Activated CD4-positive, alpha-beta T cell treated with anti-CD3 and anti-CD28 coated beads, Interleukin-2, amount 10 ng/mL, durations not matched to agents 7 days and 5 days (primary cell): ENCODE results near the gene PDXDC1. TPM values are rescaled to one million over a fixed set of nuclear protein-coding genes. Genes with fewer than 3 reads are reported as not detected.
"Not testable (repeated sequence)": the region's sequence is repeated elsewhere in the genome, so short reads cannot be mapped to it uniquely, and the experiment has no call there.

Source experiments
- CTCF ChIA-PET: fragments of 350-600 bp; sonication (Branson Sonifier 250); formaldehyde crosslinking; loops from one replicate; lab custom pipeline; 2021; ENCODE audit warnings: antibody characterized with exemption; lab: Charles Lee
- POLR2A ChIA-PET: fragments of 350-600 bp; sonication (Branson Sonifier 250); formaldehyde crosslinking; loops from one replicate; lab custom pipeline; 2021; ENCODE audit warnings: antibody characterized with exemption; lab: Charles Lee
- DNase-seq: peaks from one replicate; pipeline ENCODE4 v3.0.0-alpha.2; 2020
- H3K27ac Mint-ChIP-seq: one replicate; pipeline ENCODE4 v1.8.0; 2021; ENCODE audit warnings: mild to moderate bottlenecking, moderate library complexity, mixed read lengths
- H3K27me3 Mint-ChIP-seq: one replicate; pipeline ENCODE4 v1.8.0; 2021; ENCODE audit warnings: mixed read lengths
- H3K36me3 Mint-ChIP-seq: one replicate; pipeline ENCODE4 v1.8.0; 2021; ENCODE audit warnings: low read depth, mixed read lengths
- H3K4me1 Mint-ChIP-seq: one replicate; pipeline ENCODE4 v1.8.0; 2021; ENCODE audit warnings: mixed read lengths
- H3K4me3 Mint-ChIP-seq: one replicate; pipeline ENCODE4 v1.8.0; 2021; ENCODE audit warnings: mild to moderate bottlenecking, moderate library complexity, mixed read lengths
- H3K9me3 Mint-ChIP-seq: one replicate; pipeline ENCODE4 v1.8.0; 2021; ENCODE audit warnings: mixed read lengths
- total RNA-seq, 2 experiments: library from RNA; stranded (reverse); gene quantifications; one replicate each; pipeline ENCODE4 v1.2.3, GENCODE V29; 2021

Gene PDXDC1
- total RNA-seq, 2 experiments from 2014 or later: 49.2 to 53.3 TPM

DNA sequence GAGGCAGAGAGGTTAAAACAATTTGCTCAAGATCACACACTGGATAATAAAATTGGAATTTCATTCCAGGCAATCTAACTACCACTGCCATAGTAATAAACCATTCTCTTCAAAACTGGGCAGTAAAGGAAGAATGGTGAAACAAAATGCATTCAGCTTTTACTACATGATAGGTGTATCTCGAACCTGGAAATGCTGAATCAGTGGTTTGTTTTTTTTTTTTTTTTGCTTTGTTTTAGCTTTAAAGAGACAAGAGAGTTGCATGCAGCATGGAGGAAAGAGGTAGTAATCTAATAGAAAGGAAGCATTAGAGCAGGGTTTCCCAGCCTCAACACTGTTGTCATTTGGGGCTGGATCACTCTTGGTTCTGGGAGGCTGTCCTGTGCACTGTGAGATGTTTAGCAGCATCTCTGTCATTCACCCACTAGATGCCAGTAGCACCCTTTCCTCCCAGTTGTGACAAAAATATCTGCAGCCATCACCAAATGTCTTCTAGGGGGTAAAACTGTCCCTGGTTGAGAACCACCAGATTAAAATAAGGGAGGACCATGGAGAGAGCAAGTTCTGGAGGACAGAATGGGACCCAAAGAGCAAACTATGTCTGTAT lies 115.9 kb downstream of the PDXDC1 start:
- POLR2A ChIA-PET, H3K27ac Mint-ChIP-seq, H3K27me3 Mint-ChIP-seq, H3K4me3 Mint-ChIP-seq, CTCF ChIA-PET, H3K9me3 Mint-ChIP-seq, DNase-seq: not testable (repeated sequence)
- Mint-ChIP-seq H3K36me3 (peaks cover 15% of the 10 kb centered on the region), H3K4me1 (peaks cover 25% of the 10 kb centered on the region)

DNA sequence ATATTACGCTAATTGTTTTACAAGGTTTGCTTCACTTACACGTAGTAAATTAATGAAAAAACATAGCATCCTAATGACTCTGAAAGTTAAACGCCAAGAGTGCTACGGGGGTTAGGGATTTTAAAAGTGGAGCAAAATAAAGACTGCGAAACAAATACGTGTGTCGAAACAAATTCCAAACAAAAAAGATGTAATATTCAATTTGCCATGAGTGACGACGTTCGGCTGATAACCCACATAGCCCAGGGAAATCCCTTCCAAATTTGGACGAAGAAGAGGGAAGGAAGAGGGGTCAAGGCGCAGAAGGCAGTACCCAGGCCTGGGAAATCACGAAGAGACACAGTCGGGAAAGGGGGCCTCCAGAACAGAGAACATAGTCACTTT lies 118.7 kb downstream of the PDXDC1 start:
- H3K27ac Mint-ChIP-seq: peak overlapping the region; percentile 97
- peaks cover 12% of the 10 kb centered on the region for H3K36me3 Mint-ChIP-seq
- H3K27me3 Mint-ChIP-seq, H3K9me3 Mint-ChIP-seq, DNase-seq, CTCF ChIA-PET: not testable (repeated sequence)
- H3K4me3 Mint-ChIP-seq: peak overlapping the region; percentile 98
- H3K4me1 Mint-ChIP-seq: peaks cover 25% of the 10 kb centered on the region
- POLR2A ChIA-PET: interaction anchor here (0.6 kb wide), 1 partner anchor 661 kb away, joined by 3 read pairs; no protein-coding TSS in a partner anchor

DNA sequence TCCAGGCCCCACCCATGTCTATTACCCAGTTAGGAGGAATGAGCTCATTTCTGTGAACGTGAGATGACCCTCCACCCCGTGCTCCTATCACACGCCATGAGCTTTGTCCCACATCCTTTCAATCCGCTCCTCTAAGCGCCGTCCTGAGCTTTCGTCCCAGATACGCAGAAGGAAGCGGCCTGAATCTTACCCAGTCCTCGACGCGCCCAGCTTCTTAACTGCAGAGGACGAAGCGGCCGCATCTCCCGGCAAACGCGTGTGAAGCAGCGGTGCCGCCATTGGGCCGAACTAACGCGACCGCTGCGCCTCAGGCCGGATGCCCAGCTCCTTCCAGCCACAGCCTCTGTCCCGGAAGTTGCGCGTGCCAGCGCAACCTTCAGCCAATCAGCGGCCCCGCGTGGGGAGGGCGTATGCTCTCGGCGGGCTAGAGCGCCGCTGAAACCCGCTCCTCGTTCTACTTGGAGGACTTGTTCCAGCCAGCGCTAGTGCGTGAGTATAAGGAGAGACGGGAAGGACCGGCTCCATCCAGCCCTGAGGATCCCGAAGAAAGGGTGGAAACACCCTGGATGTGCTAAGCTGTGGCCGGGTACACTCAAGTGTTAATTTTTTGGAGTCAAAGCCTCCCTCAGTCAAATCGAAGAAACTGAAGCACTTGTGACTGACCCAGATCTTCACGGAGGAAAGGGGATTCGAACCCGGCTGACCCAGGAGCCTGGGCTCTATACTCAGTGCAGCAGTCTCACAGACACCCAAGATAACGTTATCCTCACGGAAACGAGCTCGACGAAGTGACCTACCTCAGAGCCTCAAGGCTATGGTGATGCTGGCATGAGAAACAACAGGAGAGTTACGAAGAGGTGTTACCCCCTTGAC lies 119.4 kb downstream of the PDXDC1 start, which contains the start of gene RRN3:
TSS of gene RRN3 (minus strand) at position 318 of the 873 bp plus-strand sequence. CDS start at position 279, 39 bp downstream.
- H3K4me3 Mint-ChIP-seq: peak within 1 kb of the TSS; percentile 98
- H3K9me3 Mint-ChIP-seq, H3K27me3 Mint-ChIP-seq: not testable (repeated sequence)
- ChIA-PET POLR2A (interaction anchor here (0.6 kb wide), 2 partner anchors 32 to 660 kb away, joined by 3 read pairs; no protein-coding TSS in a partner anchor), CTCF (interaction anchor here (0.6 kb wide), 1 partner anchor 43 kb away, joined by 3 read pairs; no protein-coding TSS in a partner anchor)
- peak within 1 kb of the TSS; percentile 97 for H3K27ac Mint-ChIP-seq
- peaks cover 12% of the 10 kb centered on the region for H3K36me3 Mint-ChIP-seq
- DNase-seq: peak; percentile 90
- H3K4me1 Mint-ChIP-seq: peaks cover 25% of the 10 kb centered on the region

GRCh38 chr16:15096583-15096972 lies 121.8 kb downstream of the PDXDC1 start:
- H3K27ac Mint-ChIP-seq, CTCF ChIA-PET, H3K36me3 Mint-ChIP-seq, POLR2A ChIA-PET, H3K27me3 Mint-ChIP-seq, DNase-seq, H3K9me3 Mint-ChIP-seq: not testable (repeated sequence)
- peaks cover 24% of the 10 kb centered on the region for H3K4me1 Mint-ChIP-seq
- H3K4me3 Mint-ChIP-seq: peak overlapping the region; percentile 31

- H3K9me3 Mint-ChIP-seq, POLR2A ChIA-PET, H3K4me3 Mint-ChIP-seq, H3K4me1 Mint-ChIP-seq, H3K36me3 Mint-ChIP-seq, DNase-seq, H3K27me3 Mint-ChIP-seq, CTCF ChIA-PET, H3K27ac Mint-ChIP-seq: not testable (repeated sequence)
These were observed 124.6 kb downstream of the PDXDC1 start for GRCh38 chr16:15099366-15099909.

DNA sequence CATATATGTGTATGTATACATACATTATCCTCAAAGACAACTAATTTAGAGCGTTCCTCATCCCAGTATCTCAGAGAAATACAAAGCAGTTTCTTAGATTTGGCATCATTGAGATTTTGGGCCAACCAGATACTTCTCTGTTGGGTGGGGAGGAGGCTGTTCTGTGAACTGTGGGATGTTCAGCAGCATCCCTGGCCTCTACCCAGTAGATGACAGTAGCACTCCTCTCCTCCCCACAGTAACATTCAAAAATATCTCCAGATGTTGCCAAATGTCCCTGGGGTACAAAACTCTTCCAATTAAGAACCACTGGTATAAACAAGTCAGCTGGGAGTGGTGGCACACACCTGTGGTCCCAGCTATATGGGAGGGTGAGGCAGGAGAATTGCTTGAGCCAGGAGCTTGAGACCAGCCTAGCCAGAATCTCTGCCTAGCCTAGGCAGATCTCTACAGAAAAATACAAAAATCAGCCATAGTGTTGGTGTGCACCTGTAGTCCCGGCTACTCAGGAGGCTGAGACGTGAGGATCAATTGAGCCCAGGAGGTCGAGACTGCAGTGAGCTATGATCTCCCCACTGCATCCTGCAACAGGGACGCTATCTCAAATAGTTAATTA lies 125.7 kb downstream of the PDXDC1 start:
- H3K4me1 Mint-ChIP-seq, CTCF ChIA-PET, H3K27me3 Mint-ChIP-seq, H3K36me3 Mint-ChIP-seq, H3K4me3 Mint-ChIP-seq, DNase-seq, H3K27ac Mint-ChIP-seq, POLR2A ChIA-PET, H3K9me3 Mint-ChIP-seq: not testable (repeated sequence)

DNA sequence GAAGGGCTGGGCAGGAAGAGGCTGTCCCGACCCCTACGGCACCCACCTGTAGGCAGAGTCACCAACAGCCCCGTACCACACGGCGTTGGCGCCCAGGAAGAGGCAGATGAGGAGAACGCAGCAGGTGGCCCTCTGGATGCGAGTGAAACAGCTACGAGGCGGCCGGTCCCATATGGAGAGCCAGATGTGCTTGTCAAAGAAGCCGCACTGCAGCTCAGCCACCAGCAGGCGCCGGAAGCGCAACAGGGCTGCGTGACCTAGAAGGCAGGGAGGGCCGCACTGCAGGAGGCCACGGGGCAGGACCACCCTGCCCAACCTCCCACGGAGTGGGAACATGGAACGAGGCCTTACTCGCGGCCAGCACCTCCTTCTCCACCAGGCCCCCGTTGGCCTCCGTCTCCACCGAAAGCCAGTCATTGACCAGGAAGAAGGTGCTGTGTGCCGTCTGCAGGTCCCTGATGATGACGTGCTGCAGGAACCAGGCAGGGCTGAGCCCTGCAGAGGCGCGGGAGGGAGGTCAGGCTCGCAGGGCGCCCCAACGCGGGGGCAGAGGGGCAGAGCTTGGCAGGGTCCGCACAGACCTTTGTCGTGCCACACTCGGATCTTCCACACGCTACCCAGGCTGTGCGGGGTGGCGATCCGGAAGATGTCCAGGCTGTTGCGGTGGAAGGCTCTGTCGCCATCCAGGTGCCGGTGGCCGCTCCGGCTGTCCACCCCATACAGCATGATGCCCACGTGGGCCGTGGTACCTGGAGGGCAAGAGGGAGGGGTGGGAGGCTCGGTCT lies 153.0 kb downstream of the PDXDC1 start:
- H3K9me3 Mint-ChIP-seq, CTCF ChIA-PET, H3K27me3 Mint-ChIP-seq, H3K27ac Mint-ChIP-seq, POLR2A ChIA-PET, H3K36me3 Mint-ChIP-seq, H3K4me1 Mint-ChIP-seq, DNase-seq, H3K4me3 Mint-ChIP-seq: not testable (repeated sequence)

DNA sequence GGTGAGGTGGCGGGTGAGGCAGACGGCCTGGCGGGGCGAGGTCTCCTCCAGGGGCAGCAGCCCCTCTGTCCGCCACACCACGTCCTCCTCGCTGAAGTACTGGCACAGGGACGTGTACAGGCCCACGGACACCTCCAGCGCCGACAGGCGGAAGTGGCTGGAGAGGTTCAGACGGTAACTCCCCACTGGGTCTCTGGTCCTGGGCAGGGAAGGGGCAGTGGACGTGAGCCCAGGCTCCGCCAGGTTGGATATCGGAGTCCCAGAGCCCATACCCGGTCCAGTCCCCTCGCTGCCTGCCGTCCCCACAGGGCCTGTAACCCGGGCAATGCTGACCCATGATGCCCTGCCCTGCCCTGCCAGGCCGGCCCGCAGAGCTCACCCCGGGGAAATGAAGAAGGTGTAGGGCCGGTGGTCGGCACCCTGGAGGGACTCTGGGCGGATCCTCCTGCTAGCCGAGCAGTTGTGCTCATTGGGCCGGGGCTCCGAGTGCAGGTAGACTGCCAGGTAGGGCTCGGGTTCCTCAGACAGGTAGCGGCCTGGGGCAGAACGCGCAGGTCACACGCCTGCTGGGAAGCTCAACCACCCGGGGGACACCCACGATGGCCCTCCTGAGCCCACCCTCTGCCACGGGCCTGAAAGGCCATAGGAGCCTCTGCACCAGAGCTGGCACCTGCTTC lies 155.6 kb downstream of the PDXDC1 start:
- H3K36me3 Mint-ChIP-seq, H3K4me3 Mint-ChIP-seq, H3K9me3 Mint-ChIP-seq, POLR2A ChIA-PET, DNase-seq, H3K27ac Mint-ChIP-seq, H3K4me1 Mint-ChIP-seq, H3K27me3 Mint-ChIP-seq, CTCF ChIA-PET: not testable (repeated sequence)

GRCh38 chr16:15130943-15131700 lies 156.3 kb downstream of the PDXDC1 start:
- H3K27me3 Mint-ChIP-seq, DNase-seq, H3K4me3 Mint-ChIP-seq, H3K4me1 Mint-ChIP-seq, POLR2A ChIA-PET, H3K36me3 Mint-ChIP-seq, CTCF ChIA-PET, H3K9me3 Mint-ChIP-seq, H3K27ac Mint-ChIP-seq: not testable (repeated sequence)

- H3K4me3 Mint-ChIP-seq, H3K27ac Mint-ChIP-seq, H3K27me3 Mint-ChIP-seq, POLR2A ChIA-PET, DNase-seq, H3K36me3 Mint-ChIP-seq, H3K9me3 Mint-ChIP-seq, CTCF ChIA-PET, H3K4me1 Mint-ChIP-seq: not testable (repeated sequence)
These were observed 158.0 kb downstream of the PDXDC1 start for GRCh38 chr16:15132719-15133428.

DNA sequence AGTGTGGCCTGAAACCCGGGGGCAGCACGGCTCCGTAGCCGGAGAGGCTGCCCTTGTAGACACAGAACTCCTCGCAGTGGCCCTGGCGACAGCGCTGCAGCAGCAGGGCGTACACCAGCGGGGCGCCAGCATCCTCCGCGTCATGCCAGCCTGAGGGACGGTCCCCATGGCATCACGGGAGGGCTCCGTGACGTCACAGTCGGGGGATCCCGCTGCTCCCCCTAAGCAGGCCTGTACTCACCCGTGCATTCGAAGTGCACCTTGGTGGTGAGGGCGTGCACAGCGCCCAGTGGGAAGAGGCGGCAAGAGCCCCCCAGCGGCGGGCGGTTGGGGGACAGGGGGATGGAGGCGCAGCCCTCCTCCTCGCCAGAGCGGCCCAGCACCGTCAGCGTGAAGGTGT lies 158.7 kb downstream of the PDXDC1 start:
- CTCF ChIA-PET, H3K36me3 Mint-ChIP-seq, H3K9me3 Mint-ChIP-seq, H3K4me1 Mint-ChIP-seq, H3K4me3 Mint-ChIP-seq, POLR2A ChIA-PET, H3K27me3 Mint-ChIP-seq, H3K27ac Mint-ChIP-seq, DNase-seq: not testable (repeated sequence)
